Measurements from ENCODE around the gene GM2A.

GM2A gene

GRCh38 chr5:151219138-151219537 is 33.8 kb upstream of the GM2A start:
- Histone ChIP-seq H3K9me3 (ENCODE audit: control insufficient read depth, low read length) (no peaks in the 10 kb centered on the region), H3K4me3 (ENCODE audit: extremely low read depth, insufficient read depth, low read length, poor library complexity, severe bottlenecking) (no peak overlapping the region)
- 93 to 96% methylated on average over 6 of the region's 9 CpGs for WGBS, 2 experiments (ENCODE audit: insufficient coverage in 2 of 2)

DNA sequence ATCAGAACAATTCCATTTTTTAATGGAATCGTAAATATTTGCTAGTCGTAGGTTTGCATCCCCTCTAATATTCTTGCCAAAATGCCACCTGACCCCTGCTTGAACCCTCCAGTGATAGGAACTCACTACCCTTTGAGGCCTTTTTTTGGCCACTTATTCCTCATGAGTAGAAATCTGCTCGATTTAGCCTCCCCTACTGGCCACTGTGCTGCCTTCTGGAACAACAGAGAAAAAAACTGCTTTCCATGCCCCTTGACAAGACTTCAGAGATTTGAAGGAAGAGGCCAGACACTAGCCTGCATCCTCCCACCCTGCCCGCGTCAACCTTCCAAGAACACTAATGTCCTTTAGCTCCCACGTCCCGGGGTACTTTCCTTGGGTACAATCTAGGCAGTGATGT is 33.2 kb upstream of the GM2A start:
- Histone ChIP-seq H3K9me3 (ENCODE audit: control insufficient read depth, low read length) (no peaks in the 10 kb centered on the region), H3K4me1 (ENCODE audit: control insufficient read depth, insufficient read depth, low read length, poor library complexity, severe bottlenecking) (peaks cover 10% of the 10 kb centered on the region), H3K4me3 (ENCODE audit: extremely low read depth, insufficient read depth, low read length, poor library complexity, severe bottlenecking) (no peak overlapping the region), H3K36me3 (ENCODE audit: control insufficient read depth, insufficient read depth, low read length) (no peaks in the 10 kb centered on the region), H3K27ac (ENCODE audit: low read depth, low read length, severe bottlenecking) (no peak overlapping the region)
- WGBS, 2 experiments (ENCODE audit: insufficient coverage in 2 of 2) = 86 to 94% methylated on average over 7 of the region's 7 CpGs

More at GRCh38 chr5:151219138-151219537, 33.8 kb upstream of the GM2A start:
- H3K4me1 ChIP-seq (ENCODE audit: control insufficient read depth, insufficient read depth, low read length, poor library complexity, severe bottlenecking) = peaks cover 10% of the 10 kb centered on the region
- H3K27ac ChIP-seq (ENCODE audit: low read depth, low read length, severe bottlenecking) = no peak overlapping the region
- no peaks in the 10 kb centered on the region for H3K36me3 ChIP-seq (ENCODE audit: control insufficient read depth, insufficient read depth, low read length)

- peaks cover 10% of the 10 kb centered on the region for H3K4me1 ChIP-seq (ENCODE audit: control insufficient read depth, insufficient read depth, low read length, poor library complexity, severe bottlenecking)
- H3K27ac ChIP-seq (ENCODE audit: low read depth, low read length, severe bottlenecking) = no peak overlapping the region
- no peaks in the 10 kb centered on the region for H3K36me3 ChIP-seq (ENCODE audit: control insufficient read depth, insufficient read depth, low read length)
- WGBS, 2 experiments (ENCODE audit: insufficient coverage in 2 of 2) = 66 to 80% methylated on average over 2 to 3 of the region's 3 CpGs
- H3K4me3 ChIP-seq (ENCODE audit: extremely low read depth, insufficient read depth, low read length, poor library complexity, severe bottlenecking) = no peak overlapping the region
- no peaks in the 10 kb centered on the region for H3K9me3 ChIP-seq (ENCODE audit: control insufficient read depth, low read length)
Observed at GRCh38 chr5:151221574-151221973, 31.4 kb upstream of the GM2A start.

DNA sequence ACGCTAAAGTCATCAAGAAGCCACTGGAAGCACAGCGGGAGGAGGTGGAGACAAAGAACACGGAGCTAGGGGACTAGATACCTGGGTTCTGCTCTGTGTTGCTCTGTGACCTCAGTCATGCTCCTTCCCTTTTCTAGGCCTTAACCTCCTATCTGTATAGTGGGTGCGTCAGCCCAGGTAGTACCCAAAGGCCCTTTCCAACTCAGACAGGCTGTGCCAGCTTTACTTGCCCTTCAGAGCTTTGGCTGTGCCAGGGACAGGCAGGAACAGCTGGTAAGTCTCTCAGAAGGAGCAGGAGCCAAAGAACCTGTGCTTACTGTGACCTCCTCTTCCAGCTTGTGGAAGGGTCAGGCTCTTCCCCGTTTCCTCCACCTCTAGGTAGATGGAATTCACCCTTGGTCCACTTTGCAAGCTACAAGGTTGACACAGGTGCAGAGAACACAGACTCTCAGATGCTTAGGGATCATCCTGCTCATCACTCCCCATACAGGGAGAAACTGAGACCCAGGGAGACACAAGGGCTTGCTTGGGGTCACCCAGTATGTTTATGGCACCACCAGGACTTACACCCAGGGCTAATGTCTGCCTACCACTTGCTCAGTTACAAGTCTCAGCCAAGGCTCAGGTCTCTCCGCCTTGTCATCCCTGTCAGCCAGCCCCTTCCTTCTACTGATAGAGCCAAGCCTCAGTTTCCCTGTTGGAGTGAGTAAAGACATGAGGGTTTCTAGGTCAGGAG is 30.8 kb upstream of the GM2A start:
- WGBS, 2 experiments (ENCODE audit: insufficient coverage in 2 of 2) = 83 to 90% methylated on average over 4 to 5 of the region's 6 CpGs
- no peak overlapping the region for H3K4me3 ChIP-seq (ENCODE audit: extremely low read depth, insufficient read depth, low read length, poor library complexity, severe bottlenecking)
- H3K36me3 ChIP-seq (ENCODE audit: control insufficient read depth, insufficient read depth, low read length) = no peaks in the 10 kb centered on the region
- peaks cover 10% of the 10 kb centered on the region for H3K4me1 ChIP-seq (ENCODE audit: control insufficient read depth, insufficient read depth, low read length, poor library complexity, severe bottlenecking)
- no peak overlapping the region for H3K27ac ChIP-seq (ENCODE audit: low read depth, low read length, severe bottlenecking)
- H3K9me3 ChIP-seq (ENCODE audit: control insufficient read depth, low read length) = no peaks in the 10 kb centered on the region

GRCh38 chr5:151222790-151223446 is 30.1 kb upstream of the GM2A start:
- peak overlapping the region; percentile 51 for H3K4me3 ChIP-seq (ENCODE audit: extremely low read depth, insufficient read depth, low read length, poor library complexity, severe bottlenecking)
- 24 to 49% methylated on average over 2 to 3 of the region's 4 CpGs for WGBS, 2 experiments (ENCODE audit: insufficient coverage in 2 of 2)
- no peaks in the 10 kb centered on the region for H3K9me3 ChIP-seq (ENCODE audit: control insufficient read depth, low read length)
- no peaks in the 10 kb centered on the region for H3K36me3 ChIP-seq (ENCODE audit: control insufficient read depth, insufficient read depth, low read length)
- no peak overlapping the region for H3K27ac ChIP-seq (ENCODE audit: low read depth, low read length, severe bottlenecking)
- peaks cover 10% of the 10 kb centered on the region for H3K4me1 ChIP-seq (ENCODE audit: control insufficient read depth, insufficient read depth, low read length, poor library complexity, severe bottlenecking)

GRCh38 chr5:151223447-151224264 is 29.3 kb upstream of the GM2A start, which contains the start of gene CCDC69:
Gene CCDC69 (minus strand): TSS chr5:151224092. CDS start chr5:151223970, 122 bp downstream.
- no peak within 1 kb of the TSS for H3K27ac ChIP-seq (ENCODE audit: low read depth, low read length, severe bottlenecking)
- WGBS, 2 experiments (ENCODE audit: insufficient coverage in 2 of 2) = 2 to 3% methylated on average over 50 to 56 of the region's 58 CpGs
- no peaks in the 10 kb centered on the region for H3K9me3 ChIP-seq (ENCODE audit: control insufficient read depth, low read length)
- no peaks in the 10 kb centered on the region for H3K36me3 ChIP-seq (ENCODE audit: control insufficient read depth, insufficient read depth, low read length)
- peak within 1 kb of the TSS; percentile 51 for H3K4me3 ChIP-seq (ENCODE audit: extremely low read depth, insufficient read depth, low read length, poor library complexity, severe bottlenecking)
- peaks cover 10% of the 10 kb centered on the region for H3K4me1 ChIP-seq (ENCODE audit: control insufficient read depth, insufficient read depth, low read length, poor library complexity, severe bottlenecking)

- no peaks in the 10 kb centered on the region for H3K9me3 ChIP-seq (ENCODE audit: control insufficient read depth, low read length)
- no peak overlapping the region for H3K27ac ChIP-seq (ENCODE audit: low read depth, low read length, severe bottlenecking)
- H3K4me1 ChIP-seq (ENCODE audit: control insufficient read depth, insufficient read depth, low read length, poor library complexity, severe bottlenecking) = peaks cover 10% of the 10 kb centered on the region
- H3K36me3 ChIP-seq (ENCODE audit: control insufficient read depth, insufficient read depth, low read length) = no peaks in the 10 kb centered on the region
- WGBS, 2 experiments (ENCODE audit: insufficient coverage in 2 of 2) = 80 to 83% methylated on average over 1 of the region's 6 CpGs
- H3K4me3 ChIP-seq (ENCODE audit: extremely low read depth, insufficient read depth, low read length, poor library complexity, severe bottlenecking) = peak overlapping the region; percentile 51
Observed at GRCh38 chr5:151224372-151224771, 28.6 kb upstream of the GM2A start.

- WGBS, 2 experiments (ENCODE audit: insufficient coverage in 2 of 2) = 64 to 92% methylated on average over 1 to 4 of the region's 4 CpGs
- Histone ChIP-seq H3K9me3 (ENCODE audit: control insufficient read depth, low read length) (no peaks in the 10 kb centered on the region), H3K4me3 (ENCODE audit: extremely low read depth, insufficient read depth, low read length, poor library complexity, severe bottlenecking) (no peak overlapping the region), H3K36me3 (ENCODE audit: control insufficient read depth, insufficient read depth, low read length) (no peaks in the 10 kb centered on the region), H3K4me1 (ENCODE audit: control insufficient read depth, insufficient read depth, low read length, poor library complexity, severe bottlenecking) (peaks cover 10% of the 10 kb centered on the region), H3K27ac (ENCODE audit: low read depth, low read length, severe bottlenecking) (no peak overlapping the region)
Observed at GRCh38 chr5:151225071-151225470, 27.9 kb upstream of the GM2A start.

GRCh38 chr5:151225475-151225874 is 27.5 kb upstream of the GM2A start:
- Histone ChIP-seq H3K36me3 (ENCODE audit: control insufficient read depth, insufficient read depth, low read length) (no peaks in the 10 kb centered on the region), H3K4me1 (ENCODE audit: control insufficient read depth, insufficient read depth, low read length, poor library complexity, severe bottlenecking) (peaks cover 10% of the 10 kb centered on the region), H3K9me3 (ENCODE audit: control insufficient read depth, low read length) (no peaks in the 10 kb centered on the region), H3K27ac (ENCODE audit: low read depth, low read length, severe bottlenecking) (no peak overlapping the region), H3K4me3 (ENCODE audit: extremely low read depth, insufficient read depth, low read length, poor library complexity, severe bottlenecking) (no peak overlapping the region)
- WGBS, 2 experiments (ENCODE audit: insufficient coverage in 2 of 2) = 66 to 77% methylated on average over 2 to 3 of the region's 5 CpGs

DNA sequence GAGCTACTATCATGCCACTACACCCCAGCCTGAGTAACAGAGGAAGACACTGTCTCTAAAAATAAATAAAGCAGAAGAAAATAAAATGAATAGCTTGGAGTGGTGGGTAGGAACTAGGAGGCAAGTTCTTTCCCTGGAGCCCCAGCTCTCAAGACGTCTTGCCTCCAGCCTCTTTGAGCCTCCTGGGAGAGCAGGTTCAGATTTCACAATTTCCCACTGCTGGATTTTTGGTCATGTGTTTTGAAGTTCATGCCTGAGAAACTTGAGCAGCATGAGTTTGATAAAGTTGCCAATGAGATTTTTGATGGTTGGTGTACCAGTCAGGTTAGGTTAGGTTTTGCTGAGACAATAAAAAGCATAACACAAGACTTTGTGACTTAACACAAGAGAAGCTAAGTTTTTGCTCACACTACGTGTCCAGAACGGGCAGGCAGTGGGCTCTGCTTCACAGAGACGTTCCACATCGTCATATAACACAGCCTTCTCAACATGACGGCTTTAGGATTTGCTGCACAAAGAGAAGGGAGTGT is 25.0 kb upstream of the GM2A start:
- Histone ChIP-seq H3K27ac (ENCODE audit: low read depth, low read length, severe bottlenecking) (no peak overlapping the region), H3K36me3 (ENCODE audit: control insufficient read depth, insufficient read depth, low read length) (no peaks in the 10 kb centered on the region), H3K4me1 (ENCODE audit: control insufficient read depth, insufficient read depth, low read length, poor library complexity, severe bottlenecking) (peaks cover 5% of the 10 kb centered on the region), H3K9me3 (ENCODE audit: control insufficient read depth, low read length) (no peaks in the 10 kb centered on the region), H3K4me3 (ENCODE audit: extremely low read depth, insufficient read depth, low read length, poor library complexity, severe bottlenecking) (no peak overlapping the region)
- WGBS, 2 experiments (ENCODE audit: insufficient coverage in 2 of 2) = 67 to 79% methylated on average over 3 of the region's 6 CpGs

Measured in mesodermal cell (in vitro differentiated cells).